ENCODE data around the gene SIK3.

The SIK3 gene

GRCh38 chr11:116888884-116889549 is 209.2 kb downstream of the SIK3 start:
- TF ChIP-seq RAD21 (IDR thresholded peaks at IDR 0.05; ENCODE audit: low read depth) (no peak), YY1 (IDR thresholded peaks at IDR 0.05; ENCODE audit: low read depth) (no peak)

GRCh38 chr11:116888024-116888423 is 210.2 kb downstream of the SIK3 start:
- TF ChIP-seq EGR1 (IDR thresholded peaks at IDR 0.05) (no peak), CEBPB (IDR thresholded peaks at IDR 0.05) (no peak), USF1 (IDR thresholded peaks at IDR 0.05) (no peak)

- TF ChIP-seq CEBPB (IDR thresholded peaks at IDR 0.05) (no peak), FOXM1 (IDR thresholded peaks at IDR 0.05; ENCODE audit: borderline replicate concordance, low read depth) (no peak), RAD21 (IDR thresholded peaks at IDR 0.05; ENCODE audit: low read depth) (no peak), YY1 (IDR thresholded peaks at IDR 0.05; ENCODE audit: low read depth) (no peak), TEAD4 (IDR thresholded peaks at IDR 0.05) (no peak), TAF1 (IDR thresholded peaks at IDR 0.05; ENCODE audit: low read depth) (no peak), MAX (IDR thresholded peaks at IDR 0.05) (no peak), NFIC (IDR thresholded peaks at IDR 0.05) (no peak), TCF12 (IDR thresholded peaks at IDR 0.05; ENCODE audit: low read depth) (no peak), CREB1 (IDR thresholded peaks at IDR 0.05; ENCODE audit: low read depth) (no peak), ZBTB7A (IDR thresholded peaks at IDR 0.05; ENCODE audit: low read depth) (no peak), REST (IDR thresholded peaks at IDR 0.05; ENCODE audit: low read depth) (no peak), EGR1 (IDR thresholded peaks at IDR 0.05) (no peak), USF1 (IDR thresholded peaks at IDR 0.05) (no peak)
Measured at GRCh38 chr11:116885951-116886655, 212.1 kb downstream of the SIK3 start.

- TF ChIP-seq REST (IDR thresholded peaks at IDR 0.05; ENCODE audit: low read depth) (no peak), FOXM1 (IDR thresholded peaks at IDR 0.05; ENCODE audit: borderline replicate concordance, low read depth) (no peak), YY1 (IDR thresholded peaks at IDR 0.05; ENCODE audit: low read depth) (no peak), MAX (IDR thresholded peaks at IDR 0.05) (no peak), CREB1 (IDR thresholded peaks at IDR 0.05; ENCODE audit: low read depth) (no peak), TAF1 (IDR thresholded peaks at IDR 0.05; ENCODE audit: low read depth) (no peak), TEAD4 (IDR thresholded peaks at IDR 0.05) (no peak), RAD21 (IDR thresholded peaks at IDR 0.05; ENCODE audit: low read depth) (no peak), EGR1 (IDR thresholded peaks at IDR 0.05) (no peak), TCF12 (IDR thresholded peaks at IDR 0.05; ENCODE audit: low read depth) (no peak), CEBPB (IDR thresholded peaks at IDR 0.05) (no peak), NFIC (IDR thresholded peaks at IDR 0.05) (no peak), USF1 (IDR thresholded peaks at IDR 0.05) (no peak)
Measured at GRCh38 chr11:116882386-116882785, 215.8 kb downstream of the SIK3 start.

GRCh38 chr11:116881143-116881542 is 217.1 kb downstream of the SIK3 start:
- TF ChIP-seq REST (IDR thresholded peaks at IDR 0.05; ENCODE audit: low read depth): no peak
- TF ChIP-seq TCF12 (IDR thresholded peaks at IDR 0.05; ENCODE audit: low read depth): no peak
- no peak for TF ChIP-seq EP300 (IDR thresholded peaks at IDR 0.05; ENCODE audit: borderline replicate concordance)
- TF ChIP-seq TEAD4 (IDR thresholded peaks at IDR 0.05): no peak
- TF ChIP-seq CREB1 (IDR thresholded peaks at IDR 0.05; ENCODE audit: low read depth): no peak
- no peak for TF ChIP-seq EGR1 (IDR thresholded peaks at IDR 0.05)
- no peak for TF ChIP-seq ZBTB7A (IDR thresholded peaks at IDR 0.05; ENCODE audit: low read depth)
- TF ChIP-seq TAF1 (IDR thresholded peaks at IDR 0.05; ENCODE audit: low read depth): no peak
- TF ChIP-seq CEBPB (IDR thresholded peaks at IDR 0.05): no peak
- TF ChIP-seq USF1 (IDR thresholded peaks at IDR 0.05): no peak
- no peak for TF ChIP-seq RAD21 (IDR thresholded peaks at IDR 0.05; ENCODE audit: low read depth)
